HG03060 (cell line): ENCODE results near the gene CYGB.
A peak's percentile ranks its signal among the peaks of the same experiment; 100 is the strongest.

ENCODE experiments used
- ATAC-seq: cut with Tn5 transposase; IDR thresholded peaks from one replicate; pipeline ENCODE4 v1.9.1; 2021; ENCODE audit warnings: low read depth, moderate number of reproducible peaks; ENCODE audit not compliant: unreplicated experiment

CYGB gene

DNA sequence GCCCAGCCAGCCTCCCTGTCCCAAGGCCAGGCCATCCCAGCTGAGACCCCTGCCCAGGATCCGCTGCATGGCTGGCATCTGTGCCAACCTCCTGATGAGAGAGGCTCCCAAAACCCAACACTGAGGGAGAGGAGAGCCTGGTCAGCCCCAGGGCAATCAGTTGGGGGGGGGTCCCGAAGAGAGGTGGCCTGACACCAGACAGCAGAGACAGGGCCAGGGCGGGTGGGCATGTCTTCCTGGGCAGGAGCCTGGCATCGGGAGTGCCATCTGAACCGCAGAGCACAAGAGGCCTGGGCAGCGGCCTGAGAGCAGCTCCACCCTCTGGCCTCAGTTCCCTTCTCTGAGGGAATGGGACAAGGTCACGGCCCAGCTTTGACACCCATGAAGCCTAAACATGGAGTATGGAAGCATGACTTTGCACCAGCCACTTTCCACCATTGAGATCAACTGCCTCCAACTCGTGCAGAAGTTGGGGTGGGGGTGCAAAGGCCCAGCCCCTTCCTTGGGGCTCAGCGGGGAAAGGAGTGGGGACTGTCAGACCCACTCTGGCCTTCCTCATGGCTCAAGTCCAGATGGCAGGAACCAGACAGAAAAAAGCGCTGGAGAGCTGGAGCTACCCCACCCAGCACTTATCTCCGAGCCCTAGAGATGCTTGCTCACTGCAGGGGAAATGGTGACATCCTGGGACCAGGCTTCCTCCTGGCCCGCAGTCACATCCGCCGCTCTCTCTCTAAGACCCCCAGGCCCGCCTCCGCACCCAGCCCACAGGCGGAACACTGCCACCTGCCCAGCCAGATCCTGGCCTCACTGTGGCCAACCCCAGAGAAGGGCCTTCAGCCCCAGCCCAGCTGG, 46.0 kb downstream of the CYGB start:
- no peak for ATAC-seq

DNA sequence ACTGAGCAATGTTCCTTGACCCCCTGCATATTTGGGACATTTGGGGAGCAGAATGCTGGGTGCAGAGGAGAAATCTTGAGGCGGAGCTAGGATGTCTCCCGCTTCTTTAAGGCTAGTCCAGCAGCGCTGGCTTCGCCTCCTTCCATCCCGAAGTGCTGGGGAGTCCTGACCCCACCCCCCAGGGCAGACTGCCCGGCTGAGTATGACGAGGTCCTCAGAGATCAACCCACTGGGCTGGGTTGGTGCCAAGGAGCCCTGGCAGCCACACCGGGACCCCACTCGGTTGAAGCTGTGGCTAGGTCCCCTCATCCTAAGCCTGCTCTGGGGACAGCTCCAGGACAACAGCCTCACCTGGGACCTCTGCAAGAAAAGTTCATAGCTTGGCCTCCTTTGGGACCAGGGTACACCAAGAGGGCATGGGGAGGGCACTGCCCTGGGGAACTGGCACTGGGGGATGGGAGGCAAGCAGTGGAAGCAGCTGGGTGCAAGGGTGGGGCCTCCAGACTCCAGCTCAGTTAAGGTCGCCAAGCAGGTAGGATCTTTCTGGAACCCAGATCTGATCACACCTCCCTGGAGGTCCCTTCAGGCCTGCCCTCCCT, 47.3 kb downstream of the CYGB start:
- ATAC-seq: no peak

- no peak for ATAC-seq
Measured at GRCh38 chr17:76487451-76488192, 49.9 kb downstream of the CYGB start.

DNA sequence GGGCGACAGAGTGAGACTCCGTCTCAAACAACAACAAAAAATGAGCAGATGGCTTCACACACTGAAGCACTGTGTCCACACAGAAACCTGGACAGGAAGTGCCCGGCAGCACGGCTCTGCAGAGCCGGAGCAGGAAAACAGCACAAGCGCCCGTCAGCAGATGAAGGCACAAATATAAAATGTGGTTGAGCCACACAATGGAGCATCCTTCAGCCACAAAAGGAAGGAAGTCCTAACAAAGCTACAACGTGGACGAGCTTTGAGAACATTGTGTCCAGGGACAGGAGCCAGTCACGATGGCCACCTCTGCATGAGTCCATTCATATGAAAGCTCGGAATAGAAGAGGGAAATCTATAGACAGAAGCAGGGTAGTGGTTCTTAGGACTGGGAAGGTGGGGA, 51.9 kb downstream of the CYGB start:
- no peak for ATAC-seq

GRCh38 chr17:76484228-76484725, 53.2 kb downstream of the CYGB start:
- ATAC-seq: no peak

DNA sequence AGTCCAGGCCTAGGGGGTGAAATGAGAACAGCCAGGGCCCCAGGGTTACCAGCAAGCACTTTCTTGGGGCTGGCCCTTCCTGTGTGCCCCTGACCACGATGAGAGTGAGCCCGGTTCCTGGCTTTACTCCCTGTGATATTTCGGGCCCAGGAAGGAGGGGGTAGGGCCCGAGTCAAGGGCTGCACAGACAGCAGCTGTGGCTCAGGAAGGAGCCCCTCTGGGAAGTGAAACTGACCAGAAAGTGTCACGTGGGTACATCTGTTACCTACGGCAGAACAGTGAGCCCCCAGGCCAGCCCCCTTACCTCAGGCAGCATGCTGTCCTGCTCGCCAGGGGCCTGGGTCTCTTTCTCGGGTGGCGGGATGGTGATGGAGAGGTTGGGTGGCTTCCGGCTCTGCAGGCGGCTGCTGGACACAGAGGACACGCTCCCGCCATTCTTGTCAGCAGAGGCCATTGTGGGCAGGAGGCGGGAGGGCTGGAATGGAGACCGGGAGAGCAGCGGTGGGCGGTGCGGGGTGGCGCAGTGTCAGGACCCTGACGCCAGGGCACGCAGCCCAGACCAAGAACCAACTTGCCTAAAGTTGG, 56.3 kb downstream of the CYGB start:
- ATAC-seq: peak; percentile 36

- ATAC-seq: no peak
Measured at GRCh38 chr17:76480632-76481031, 56.9 kb downstream of the CYGB start.

- no peak for ATAC-seq
Measured at GRCh38 chr17:76479515-76480060, 57.9 kb downstream of the CYGB start.

- no peak for ATAC-seq
Measured at GRCh38 chr17:76478730-76479514, 58.6 kb downstream of the CYGB start.

DNA sequence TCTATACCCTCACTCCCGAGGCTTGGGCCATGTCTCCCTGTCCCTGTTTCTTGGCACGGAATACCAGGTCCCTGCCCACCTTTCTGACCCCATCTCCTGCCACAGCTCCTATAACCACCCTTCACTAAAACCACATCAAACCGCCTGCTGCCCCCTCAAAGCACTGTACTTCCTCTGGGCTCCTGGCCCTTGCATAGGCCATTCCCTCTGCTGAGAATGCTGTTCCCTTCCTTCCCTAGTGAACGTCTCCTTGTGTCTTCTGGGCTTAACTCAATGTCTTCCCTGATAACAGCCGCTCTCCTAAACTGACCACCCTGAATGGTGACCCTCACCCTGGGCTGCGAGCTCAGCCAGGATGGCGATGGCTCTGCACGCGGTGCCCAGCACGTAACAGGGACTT, 59.4 kb downstream of the CYGB start:
- no peak for ATAC-seq

GRCh38 chr17:76477576-76477975, 59.9 kb downstream of the CYGB start:
- ATAC-seq: no peak
